ENCODE measurements around the gene NHSL2. TPM values are rescaled to one million over a fixed set of nuclear protein-coding genes. Genes with fewer than 3 reads are reported as not detected.

NHSL2 gene
- total RNA-seq, 4 donors from 2014 or later: 10.4 to 31.4 (median 17.7) TPM

DNA sequence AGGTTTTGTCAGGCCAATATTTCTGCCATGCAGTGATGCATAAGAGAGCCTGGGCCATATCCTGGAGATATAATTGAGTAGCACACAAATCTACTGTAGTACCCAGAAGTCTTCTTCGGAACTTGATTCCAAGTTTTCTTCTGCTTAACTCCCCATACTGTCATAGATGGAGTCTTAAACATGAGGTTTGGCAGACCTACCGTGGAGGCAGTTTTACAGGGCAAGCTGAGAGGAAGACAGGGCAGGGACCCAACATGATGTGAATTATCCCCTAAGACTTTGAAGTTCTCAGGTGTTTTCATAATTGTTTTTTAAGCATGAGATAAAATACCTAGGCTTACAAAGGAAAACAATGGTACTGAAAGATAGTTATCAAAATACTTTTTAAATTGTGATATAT is 18.2 kb downstream of the NHSL2 start:
- intact Hi-C loops (cut with DNase I): no loop called here
- Histone ChIP-seq H3K9me3 (no peaks in the 10 kb centered on the region), H3K36me3 (no peaks in the 10 kb centered on the region), H3K4me1 (no peaks in the 10 kb centered on the region), H3K27me3 (no peaks in the 10 kb centered on the region), H3K4me3 (no peak overlapping the region), H3K27ac (replicated peaks in 1 of 4) (no peak overlapping the region)
- DNase-seq (ENCODE audit: extremely low spot score): no peak
- 78% methylated on average over 2 of the region's 2 CpGs for WGBS
- TF ChIP-seq, protein P1, sequence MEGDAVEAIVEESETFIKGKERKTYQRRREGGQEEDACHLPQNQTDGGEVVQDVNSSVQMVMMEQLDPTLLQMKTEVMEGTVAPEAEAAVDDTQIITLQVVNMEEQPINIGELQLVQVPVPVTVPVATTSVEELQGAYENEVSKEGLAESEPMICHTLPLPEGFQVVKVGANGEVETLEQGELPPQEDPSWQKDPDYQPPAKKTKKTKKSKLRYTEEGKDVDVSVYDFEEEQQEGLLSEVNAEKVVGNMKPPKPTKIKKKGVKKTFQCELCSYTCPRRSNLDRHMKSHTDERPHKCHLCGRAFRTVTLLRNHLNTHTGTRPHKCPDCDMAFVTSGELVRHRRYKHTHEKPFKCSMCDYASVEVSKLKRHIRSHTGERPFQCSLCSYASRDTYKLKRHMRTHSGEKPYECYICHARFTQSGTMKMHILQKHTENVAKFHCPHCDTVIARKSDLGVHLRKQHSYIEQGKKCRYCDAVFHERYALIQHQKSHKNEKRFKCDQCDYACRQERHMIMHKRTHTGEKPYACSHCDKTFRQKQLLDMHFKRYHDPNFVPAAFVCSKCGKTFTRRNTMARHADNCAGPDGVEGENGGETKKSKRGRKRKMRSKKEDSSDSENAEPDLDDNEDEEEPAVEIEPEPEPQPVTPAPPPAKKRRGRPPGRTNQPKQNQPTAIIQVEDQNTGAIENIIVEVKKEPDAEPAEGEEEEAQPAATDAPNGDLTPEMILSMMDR (IDR thresholded peaks at IDR 0.05): no peak
- TF ChIP-seq EP300 (IDR thresholded peaks at IDR 0.05) (no peak), POLR2A (IDR thresholded peaks at IDR 0.05; ENCODE audit: low read depth) (no peak), POLR2AphosphoS5 (IDR thresholded peaks at IDR 0.05) (no peak)

DNA sequence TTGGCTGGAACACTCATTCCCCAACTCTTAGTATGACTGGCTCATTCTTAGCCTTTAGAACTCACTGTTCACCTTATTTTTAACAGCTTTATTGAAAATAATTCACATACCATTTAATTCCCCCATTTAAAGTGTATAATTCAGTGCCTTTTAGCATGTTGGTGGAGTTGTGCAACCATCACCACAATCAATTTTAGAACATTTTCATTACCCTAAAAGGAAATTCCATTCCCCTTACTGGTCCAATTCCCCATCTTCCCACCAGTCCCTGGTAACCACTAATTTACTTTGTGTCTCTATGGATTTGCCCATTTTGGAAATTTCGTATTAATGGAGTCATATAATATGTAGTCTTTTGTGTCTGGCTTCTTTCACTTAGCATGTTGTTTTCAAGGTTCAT is 19.7 kb downstream of the NHSL2 start:
- 86% methylated on average over 1 of the region's 1 CpG for WGBS
- H3K27me3 ChIP-seq: no peaks in the 10 kb centered on the region

DNA sequence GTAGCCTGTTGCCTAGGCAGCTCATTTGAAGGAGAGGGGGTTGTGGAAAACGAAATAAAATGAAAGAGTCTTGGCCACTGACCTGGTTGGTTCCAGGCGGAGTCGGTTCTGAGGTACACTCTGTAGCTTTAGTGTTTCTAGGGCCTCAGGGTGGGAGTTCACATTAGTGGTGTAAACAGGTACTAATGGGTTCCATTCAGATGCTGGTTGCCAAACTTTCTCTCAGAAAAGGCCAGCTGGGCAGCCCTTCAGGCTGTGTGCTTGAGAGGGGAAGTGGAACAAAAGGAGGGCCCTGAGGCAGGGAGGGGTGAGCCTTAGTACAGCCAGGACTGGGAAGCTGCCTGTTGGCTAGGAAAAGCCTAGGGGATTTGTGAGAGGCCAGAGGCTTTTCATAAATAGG is 24.8 kb downstream of the NHSL2 start:
- peak overlapping the region in 2 of 4 donors; percentile 13 to 44 for H3K27ac ChIP-seq (replicated peaks in 1 of 4)
- no peak for TF ChIP-seq POLR2A (IDR thresholded peaks at IDR 0.05; ENCODE audit: low read depth)
- TF ChIP-seq, protein P1 (IDR thresholded peaks at IDR 0.05): no peak
- no peak for TF ChIP-seq POLR2AphosphoS5 (IDR thresholded peaks at IDR 0.05)
- TF ChIP-seq EP300 (IDR thresholded peaks at IDR 0.05): no peak

More for the DNA sequence above, 19.7 kb downstream of the NHSL2 start:
- DNase-seq (ENCODE audit: extremely low spot score): no peak
- H3K27ac ChIP-seq (replicated peaks in 1 of 4): no peak overlapping the region
- H3K4me3 ChIP-seq: no peak overlapping the region
- intact Hi-C loops (cut with DNase I): no loop called here
- H3K4me1 ChIP-seq: peaks cover 0 to 3% (median 0%) of the 10 kb centered on the region in 4 donors
- TF ChIP-seq, protein P1 (IDR thresholded peaks at IDR 0.05): no peak
- TF ChIP-seq EP300 (IDR thresholded peaks at IDR 0.05): no peak
- TF ChIP-seq POLR2A (IDR thresholded peaks at IDR 0.05; ENCODE audit: low read depth): no peak
- TF ChIP-seq POLR2AphosphoS5 (IDR thresholded peaks at IDR 0.05): no peak
- no peaks in the 10 kb centered on the region for H3K36me3 ChIP-seq
- no peaks in the 10 kb centered on the region for H3K9me3 ChIP-seq

DNA sequence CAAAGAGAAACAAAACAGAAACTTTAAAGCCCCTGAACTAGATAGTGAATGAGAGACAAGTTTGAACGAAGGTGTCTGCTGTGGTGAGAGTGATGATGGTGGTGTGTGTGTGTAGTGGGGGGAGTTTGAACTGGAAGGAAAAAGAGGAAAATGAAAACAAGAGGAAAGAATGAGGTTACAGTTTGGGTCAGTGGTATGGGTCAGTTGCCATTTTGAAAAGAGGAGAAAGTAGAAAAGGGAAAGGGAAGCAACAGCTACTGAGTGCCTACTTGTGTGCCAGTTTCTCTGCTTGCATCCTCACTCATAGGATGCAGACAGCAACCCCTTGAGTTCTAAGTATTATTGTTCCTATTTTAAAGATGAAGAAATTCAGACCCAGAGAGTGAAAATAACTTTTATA is 26.0 kb downstream of the NHSL2 start:
- Histone ChIP-seq H3K27me3 (no peaks in the 10 kb centered on the region), H3K4me1 (peaks cover 0 to 8% (median 4%) of the 10 kb centered on the region in 4 donors), H3K4me3 (no peak overlapping the region), H3K27ac (replicated peaks in 1 of 4) (no peak overlapping the region), H3K9me3 (no peaks in the 10 kb centered on the region), H3K36me3 (no peaks in the 10 kb centered on the region)
- intact Hi-C loops (cut with DNase I): no loop called here
- DNase-seq (ENCODE audit: extremely low spot score): no peak
- TF ChIP-seq EP300 (IDR thresholded peaks at IDR 0.05): no peak
- no peak for TF ChIP-seq POLR2AphosphoS5 (IDR thresholded peaks at IDR 0.05)
- no peak for TF ChIP-seq POLR2A (IDR thresholded peaks at IDR 0.05; ENCODE audit: low read depth)
- TF ChIP-seq, protein P1 (IDR thresholded peaks at IDR 0.05): no peak
- WGBS: 65% methylated on average over 1 of the region's 1 CpG

More for the DNA sequence above, 24.8 kb downstream of the NHSL2 start:
- H3K9me3 ChIP-seq: no peaks in the 10 kb centered on the region
- intact Hi-C loops (cut with DNase I): no loop called here
- WGBS: 56% methylated on average over 3 of the region's 3 CpGs
- H3K27me3 ChIP-seq: no peaks in the 10 kb centered on the region
- no peak for DNase-seq (ENCODE audit: extremely low spot score)
- H3K36me3 ChIP-seq: no peaks in the 10 kb centered on the region
- no peak overlapping the region for H3K4me3 ChIP-seq
- H3K4me1 ChIP-seq: peaks cover 0 to 5% (median 3%) of the 10 kb centered on the region in 4 donors

DNA sequence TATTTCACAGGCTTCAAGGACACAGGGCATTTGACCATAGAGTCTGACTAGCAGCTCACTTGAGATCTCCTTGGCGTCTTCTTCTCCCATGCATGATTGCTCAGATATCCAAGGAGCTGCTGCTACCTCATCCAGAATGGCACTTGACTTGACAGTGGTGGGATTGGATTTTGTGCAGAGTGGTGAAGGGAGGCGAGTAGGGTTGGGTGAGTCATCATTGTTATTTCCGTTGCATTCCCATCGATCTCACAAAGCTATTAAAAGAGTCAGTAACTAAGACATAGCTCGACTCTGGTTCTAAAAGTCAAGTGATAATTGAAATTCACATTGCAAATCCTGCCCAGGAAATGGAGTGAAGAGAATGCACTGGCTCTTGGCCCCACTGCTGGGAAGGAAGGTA is 27.7 kb downstream of the NHSL2 start:
- no peak for TF ChIP-seq POLR2AphosphoS5 (IDR thresholded peaks at IDR 0.05)
- no peak for TF ChIP-seq EP300 (IDR thresholded peaks at IDR 0.05)
- TF ChIP-seq, protein P1 (IDR thresholded peaks at IDR 0.05): no peak
- no peak for TF ChIP-seq POLR2A (IDR thresholded peaks at IDR 0.05; ENCODE audit: low read depth)
- no peak overlapping the region for H3K4me3 ChIP-seq
- 80% methylated on average over 4 of the region's 5 CpGs for WGBS
- intact Hi-C loops (cut with DNase I): no loop called here
- H3K27me3 ChIP-seq: no peaks in the 10 kb centered on the region
- H3K27ac ChIP-seq (replicated peaks in 1 of 4): no peak overlapping the region
- DNase-seq (ENCODE audit: extremely low spot score): no peak
- H3K9me3 ChIP-seq: no peaks in the 10 kb centered on the region
- H3K36me3 ChIP-seq: no peaks in the 10 kb centered on the region
- peaks cover 0 to 13% (median 4%) of the 10 kb centered on the region in 4 donors for H3K4me1 ChIP-seq

Data from esophagus muscularis mucosa (tissue), 4 donors.